Brain microvascular endothelial cell (primary cell): ENCODE results near the gene CD248.

Source experiments
- DNase-seq: peaks from one replicate; pipeline ENCODE4 v3.0.0-alpha.2; 2020
- H3K27ac ChIP-seq: fragments of 250-450 bp; sonication (Bioruptor Pico); 2 replicates; pipeline ENCODE4 v1.5.1; 2020; ENCODE audit warnings: mild to moderate bottlenecking, moderate library complexity
- H3K27me3 ChIP-seq: fragments of 250-450 bp; sonication (Bioruptor Pico); replicated peaks from 2 replicates; pipeline ENCODE4 v1.5.1; 2020; ENCODE audit warnings: mild to moderate bottlenecking
- H3K36me3 ChIP-seq: fragments of 250-450 bp; sonication (Bioruptor Pico); replicated peaks from 2 replicates; pipeline ENCODE4 v1.5.1; 2020; ENCODE audit warnings: mild to moderate bottlenecking
- H3K4me3 ChIP-seq: 2 replicates; pipeline ENCODE4 v1.5.1; 2011; ENCODE audit warnings: low read depth, mild to moderate bottlenecking, control low read depth, low read length, moderate library complexity
- CTCF ChIP-seq: IDR thresholded peaks from 2 replicates; pipeline ENCODE4 v1.5.1; 2011; ENCODE audit warnings: low read depth, mild to moderate bottlenecking, moderate library complexity, low read length, control low read depth, inconsistent platforms; ENCODE audit errors: missing control alignments
- in situ Hi-C: cut with HindIII; loops from 2 replicates; pipeline ENCODE4 v1.10.0; 2017; ENCODE audit warnings: low sequenced_read_pairs, low pct_ligation_motif_present

Gene CD248

GRCh38 chr11:66316849-66317251 lies at the start of gene CD248:
CD248 (minus strand) TSS chr11:66317044; CDS start chr11:66317027, 17 bp downstream.
- TF ChIP-seq CTCF, result no peak
- Histone ChIP-seq H3K4me3 (peak within 1 kb of the TSS; percentile 54), H3K27ac (peak within 1 kb of the TSS; percentile 88), H3K27me3 (no peaks in the 10 kb centered on the region), H3K36me3 (no peaks in the 10 kb centered on the region)
- peak; percentile 47 for DNase-seq
- in situ Hi-C loops, result no loop called here

- Histone ChIP-seq H3K27ac (no peak overlapping the region), H3K4me3 (no peak overlapping the region), H3K36me3 (no peaks in the 10 kb centered on the region), H3K27me3 (no peaks in the 10 kb centered on the region)
- DNase-seq, result no peak
- no peak for TF ChIP-seq CTCF
- in situ Hi-C loops, result no loop called here
These were observed 49.1 kb upstream of the CD248 start for GRCh38 chr11:66365711-66366619.

GRCh38 chr11:66365166-66365565 lies 48.3 kb upstream of the CD248 start:
- no peak for TF ChIP-seq CTCF
- in situ Hi-C loops, result no loop called here
- no peaks in the 10 kb centered on the region for H3K27me3 ChIP-seq
- no peak overlapping the region for H3K27ac ChIP-seq
- DNase-seq, result no peak
- no peaks in the 10 kb centered on the region for H3K36me3 ChIP-seq
- H3K4me3 ChIP-seq, result no peak overlapping the region

- Histone ChIP-seq H3K27ac (no peak overlapping the region), H3K27me3 (no peaks in the 10 kb centered on the region), H3K4me3 (no peak overlapping the region), H3K36me3 (no peaks in the 10 kb centered on the region)
- TF ChIP-seq CTCF, result peak; percentile 84
- in situ Hi-C loops, result no loop called here
- no peak for DNase-seq
These were observed 47.1 kb upstream of the CD248 start for GRCh38 chr11:66363805-66364535.

GRCh38 chr11:66363187-66363601 lies 46.4 kb upstream of the CD248 start:
- Histone ChIP-seq H3K4me3 (no peak overlapping the region), H3K27me3 (no peaks in the 10 kb centered on the region), H3K36me3 (no peaks in the 10 kb centered on the region), H3K27ac (no peak overlapping the region)
- in situ Hi-C loops, result no loop called here
- DNase-seq, result no peak
- no peak for TF ChIP-seq CTCF
